AG04450 (cell line): Measurements from ENCODE around the gene RAB31. TPM values are rescaled to one million over a fixed set of nuclear protein-coding genes. Genes with fewer than 3 reads are reported as not detected.

ENCODE experiments used
- CTCF ChIA-PET: fragments of 300-600, 350-600 bp; formaldehyde crosslinking; extraction: SDS; loops from one replicate; lab custom pipeline; 2022; ENCODE audit warnings: antibody characterized with exemption, inconsistent platforms; lab: Charles Lee
- POLR2A ChIA-PET: fragments of 350-600 bp; formaldehyde crosslinking; extraction: SDS; loops from one replicate; lab custom pipeline; 2021; ENCODE audit warnings: antibody characterized with exemption, inconsistent platforms; lab: Yijun Ruan, JAX
- DNase-seq: peaks from one replicate; pipeline ENCODE4 v3.0.0-alpha.2; 2011; ENCODE audit warnings: low read depth, low spot score
- H3K27ac ChIP-seq: one replicate; pipeline ENCODE4 v1.5.1; 2012; ENCODE audit warnings: low read depth, low read length, control low read depth
- H3K27me3 ChIP-seq: one replicate; pipeline ENCODE4 v1.6.0; 2012; ENCODE audit warnings: low read length; ENCODE audit not compliant: control insufficient read depth, insufficient read depth
- H3K4me3 ChIP-seq: 2 replicates; pipeline ENCODE4 v1.5.1; 2011; ENCODE audit warnings: mild to moderate bottlenecking, low read depth, low read length, control low read depth
- H3K9me3 ChIP-seq: 2 replicates; pipeline ENCODE4 v1.5.1; 2012; ENCODE audit warnings: low read length; ENCODE audit not compliant: control insufficient read depth, insufficient read depth
- polyA plus RNA-seq: library from polyadenylated mRNA; depleted of rRNA; stranded (reverse); fragments of >200 nt; gene quantifications from 2 replicates; pipeline ENCODE4 v1.2.3, GENCODE V29; 2011
- TF ChIP-seq, protein P1 (sequence below): IDR thresholded peaks from 2 replicates; pipeline ENCODE4 v1.5.1; 2011; ENCODE audit warnings: low read depth, low read length, control low read depth, inconsistent platforms

The RAB31 gene
- polyA plus RNA-seq, 1 experiment: 43.7 TPM

DNA sequence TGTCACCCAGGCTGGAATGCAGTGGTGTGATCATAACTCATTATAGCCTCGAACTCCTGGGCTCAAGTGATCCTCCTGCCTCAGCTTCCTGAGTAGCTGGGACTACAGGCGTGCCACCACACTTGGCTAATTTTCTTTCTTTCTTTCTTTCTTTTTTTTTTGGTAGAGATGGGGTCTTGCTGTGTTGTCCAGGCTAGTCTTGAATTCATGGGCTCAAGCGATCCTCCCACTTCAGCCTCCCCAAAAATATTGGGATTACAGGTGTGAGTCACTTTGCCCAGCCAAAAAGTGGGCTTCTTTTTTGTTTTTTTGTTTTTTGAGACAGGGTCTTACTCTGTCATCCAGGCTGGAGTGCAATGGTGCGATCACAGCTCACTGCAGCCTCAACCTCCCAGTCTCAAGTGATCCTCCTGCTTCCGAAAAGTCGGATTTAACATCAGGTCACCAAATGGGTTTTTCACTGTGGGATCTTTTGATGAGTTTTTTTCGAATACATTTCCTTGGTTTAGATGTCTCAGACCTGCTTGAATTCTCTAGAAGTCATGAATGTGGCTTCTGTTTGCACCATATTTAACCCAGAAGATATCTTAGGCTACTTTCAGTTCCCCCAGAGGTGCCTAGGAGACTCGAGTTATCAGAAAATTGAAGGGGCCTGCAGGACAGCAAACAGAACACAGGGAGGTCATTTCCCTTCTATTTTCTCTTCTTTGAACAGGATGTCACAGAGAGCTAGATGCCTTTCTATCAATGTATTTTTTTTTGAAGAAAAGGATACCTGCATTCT lies 8.9 kb downstream of the RAB31 start:
- Histone ChIP-seq H3K4me3 (no peak overlapping the region), H3K9me3 (no peaks in the 10 kb centered on the region)
- CTCF ChIA-PET: no interaction called here

DNA sequence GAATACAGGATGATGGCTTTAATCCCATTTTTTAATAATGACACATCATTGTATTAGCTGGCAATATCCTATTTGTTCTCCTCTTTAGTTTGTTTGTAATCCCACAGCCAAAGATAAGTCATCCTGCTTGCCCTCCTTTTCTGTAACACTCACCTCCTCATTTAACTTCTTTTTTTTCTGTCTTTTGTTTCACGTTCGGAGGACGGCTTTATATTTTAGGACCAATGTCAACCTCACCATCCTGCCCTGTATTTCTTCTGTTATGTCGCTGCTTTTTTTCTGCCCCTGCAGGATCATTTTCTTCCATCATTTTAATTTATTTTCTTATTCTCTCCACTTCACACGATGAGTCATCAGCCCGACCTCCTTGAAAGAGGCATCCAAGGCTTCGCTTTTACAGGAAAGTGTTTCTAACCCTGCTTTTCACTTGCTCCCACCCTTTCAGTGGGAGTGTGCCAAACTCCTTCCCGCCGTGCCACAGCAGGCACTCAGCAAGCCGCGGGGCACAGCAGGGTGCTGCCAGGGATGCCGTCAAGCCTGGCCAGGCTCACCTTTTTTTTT lies 11.4 kb downstream of the RAB31 start:
- ChIA-PET POLR2A (interaction anchor here (1.0 kb wide), 1 partner anchor 12 kb away, joined by 6 read pairs; the partner anchor contains the start of gene RAB31), CTCF (no interaction called here)
- Histone ChIP-seq H3K4me3 (peak overlapping the region; percentile 42), H3K27ac (peak overlapping the region; percentile 85), H3K27me3 (no peaks in the 10 kb centered on the region), H3K9me3 (peaks cover 3% of the 10 kb centered on the region; the same call in 1 of the 2 replicates)
- TF ChIP-seq, protein P1, sequence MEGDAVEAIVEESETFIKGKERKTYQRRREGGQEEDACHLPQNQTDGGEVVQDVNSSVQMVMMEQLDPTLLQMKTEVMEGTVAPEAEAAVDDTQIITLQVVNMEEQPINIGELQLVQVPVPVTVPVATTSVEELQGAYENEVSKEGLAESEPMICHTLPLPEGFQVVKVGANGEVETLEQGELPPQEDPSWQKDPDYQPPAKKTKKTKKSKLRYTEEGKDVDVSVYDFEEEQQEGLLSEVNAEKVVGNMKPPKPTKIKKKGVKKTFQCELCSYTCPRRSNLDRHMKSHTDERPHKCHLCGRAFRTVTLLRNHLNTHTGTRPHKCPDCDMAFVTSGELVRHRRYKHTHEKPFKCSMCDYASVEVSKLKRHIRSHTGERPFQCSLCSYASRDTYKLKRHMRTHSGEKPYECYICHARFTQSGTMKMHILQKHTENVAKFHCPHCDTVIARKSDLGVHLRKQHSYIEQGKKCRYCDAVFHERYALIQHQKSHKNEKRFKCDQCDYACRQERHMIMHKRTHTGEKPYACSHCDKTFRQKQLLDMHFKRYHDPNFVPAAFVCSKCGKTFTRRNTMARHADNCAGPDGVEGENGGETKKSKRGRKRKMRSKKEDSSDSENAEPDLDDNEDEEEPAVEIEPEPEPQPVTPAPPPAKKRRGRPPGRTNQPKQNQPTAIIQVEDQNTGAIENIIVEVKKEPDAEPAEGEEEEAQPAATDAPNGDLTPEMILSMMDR: no peak
- DNase-seq: peak; percentile 26

More for the DNA sequence above, 8.9 kb downstream of the RAB31 start:
- POLR2A ChIA-PET: no interaction called here
- no peak overlapping the region for H3K27ac ChIP-seq
- no peak for DNase-seq
- TF ChIP-seq, protein P1: no peak
- no peaks in the 10 kb centered on the region for H3K27me3 ChIP-seq

DNA sequence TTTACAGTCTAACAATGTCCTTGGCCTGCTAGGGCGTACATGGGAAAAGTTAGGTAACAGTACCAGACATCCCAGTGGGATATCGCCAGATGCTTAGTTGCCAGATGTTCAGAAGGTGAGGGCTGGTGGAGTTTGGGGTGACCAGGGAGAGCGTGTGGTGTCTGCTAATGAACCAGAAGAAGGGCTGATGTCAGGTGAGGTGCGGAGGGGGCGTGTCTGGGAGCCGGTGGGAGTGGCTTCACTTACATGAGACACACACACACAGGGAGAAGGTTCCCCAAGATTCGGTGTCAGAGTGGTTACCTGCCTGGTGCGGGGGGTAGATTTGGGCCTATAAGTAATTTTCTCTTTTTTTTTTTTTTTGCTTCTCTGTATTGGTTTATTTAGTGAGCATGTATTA lies 12.2 kb downstream of the RAB31 start:
- Histone ChIP-seq H3K4me3 (no peak overlapping the region), H3K27ac (no peak overlapping the region), H3K27me3 (no peaks in the 10 kb centered on the region), H3K9me3 (peaks cover 3% of the 10 kb centered on the region; the same call in 1 of the 2 replicates)
- CTCF ChIA-PET: no interaction called here
- TF ChIP-seq, protein P1: no peak
- POLR2A ChIA-PET: no interaction called here
- no peak for DNase-seq

DNA sequence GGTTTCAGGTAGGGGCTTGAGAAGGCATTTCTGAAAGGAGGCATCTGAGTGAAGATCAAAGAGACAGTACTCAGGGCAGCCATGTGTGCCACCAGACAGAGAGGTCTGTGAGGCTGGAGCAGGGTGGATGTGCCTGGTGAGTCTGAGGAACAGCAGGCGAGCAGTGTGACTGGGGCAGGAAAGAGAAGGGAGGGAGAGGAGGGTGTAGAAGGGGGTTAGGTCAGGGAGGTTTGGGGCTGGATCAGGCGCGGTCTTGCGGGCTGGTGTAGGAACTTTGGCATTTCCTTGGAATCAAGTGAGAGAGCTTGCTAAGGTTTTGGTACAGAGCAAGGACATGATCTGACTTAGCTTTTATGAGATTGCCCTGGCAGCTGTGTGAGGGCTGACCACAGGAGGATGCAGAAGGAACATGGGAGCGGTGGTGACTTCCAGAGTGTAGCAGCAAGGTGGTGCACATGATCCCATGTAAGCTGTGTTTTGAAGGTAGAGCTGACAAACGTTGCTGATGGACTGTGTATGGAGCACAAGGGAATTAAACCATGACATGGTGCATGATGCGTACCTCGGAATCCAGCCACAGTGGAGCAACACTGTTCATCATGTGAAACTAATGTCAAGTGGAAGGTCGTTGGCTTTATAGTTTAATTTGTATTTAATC lies 13.9 kb downstream of the RAB31 start:
- no peak overlapping the region for H3K27ac ChIP-seq
- no peak overlapping the region for H3K4me3 ChIP-seq
- H3K27me3 ChIP-seq: no peaks in the 10 kb centered on the region
- ChIA-PET POLR2A (interaction anchor here (0.6 to 0.7 kb wide), 2 partner anchors 12 to 16 kb away, joined by 3 read pairs; no protein-coding TSS in a partner anchor), CTCF (no interaction called here)
- TF ChIP-seq, protein P1: no peak
- no peak for DNase-seq
- H3K9me3 ChIP-seq: peaks cover 3% of the 10 kb centered on the region; the same call in 1 of the 2 replicates
